Stimulated activated CD8-positive, alpha-beta memory T cell treated with anti-CD3 and anti-CD28 coated beads, Interleukin-7, amount 100 ng/mL, for 24 hours (primary cell): ENCODE results near the gene FUNDC2.

Experiments used
- DNase-seq: peaks from one replicate; pipeline ENCODE4 v3.0.0-alpha.2; 2020; ENCODE audit warnings: low read depth

Gene FUNDC2

DNA sequence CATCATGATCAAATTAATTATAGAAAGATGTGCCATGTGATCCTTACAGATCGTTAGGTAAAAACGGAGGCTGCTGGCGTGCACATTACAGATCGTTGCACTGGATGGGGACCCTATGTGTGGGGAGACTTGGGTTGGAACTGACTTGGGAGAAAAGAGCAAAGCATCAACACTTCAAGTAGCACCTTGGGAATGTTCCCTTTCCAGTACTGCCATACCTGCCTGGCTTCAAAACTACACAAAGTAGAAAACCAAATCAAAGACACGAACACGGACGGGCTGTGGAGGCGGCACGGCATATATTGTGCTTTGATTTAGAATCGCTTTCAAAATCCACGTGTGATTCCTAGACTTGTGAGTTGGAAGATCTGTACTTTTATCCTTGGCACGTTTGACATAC, 43.4 kb downstream of the FUNDC2 start:
- DNase-seq = no peak

DNA sequence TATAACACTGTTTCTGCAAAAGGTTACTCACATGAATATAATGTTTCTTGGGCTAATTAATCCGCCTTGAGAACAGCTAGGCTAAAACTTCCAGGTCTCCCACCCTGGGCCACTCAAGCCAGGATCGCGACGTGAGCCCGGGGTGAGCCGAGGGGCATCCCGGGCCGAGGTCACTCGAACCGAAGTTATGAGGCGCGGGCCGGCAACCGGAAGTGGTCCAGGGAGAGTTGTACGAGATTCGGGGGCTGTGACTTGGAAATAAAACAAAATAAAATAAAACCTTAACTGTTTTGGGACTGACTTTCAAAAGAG, 44.0 kb downstream of the FUNDC2 start:
- no peak for DNase-seq

DNA sequence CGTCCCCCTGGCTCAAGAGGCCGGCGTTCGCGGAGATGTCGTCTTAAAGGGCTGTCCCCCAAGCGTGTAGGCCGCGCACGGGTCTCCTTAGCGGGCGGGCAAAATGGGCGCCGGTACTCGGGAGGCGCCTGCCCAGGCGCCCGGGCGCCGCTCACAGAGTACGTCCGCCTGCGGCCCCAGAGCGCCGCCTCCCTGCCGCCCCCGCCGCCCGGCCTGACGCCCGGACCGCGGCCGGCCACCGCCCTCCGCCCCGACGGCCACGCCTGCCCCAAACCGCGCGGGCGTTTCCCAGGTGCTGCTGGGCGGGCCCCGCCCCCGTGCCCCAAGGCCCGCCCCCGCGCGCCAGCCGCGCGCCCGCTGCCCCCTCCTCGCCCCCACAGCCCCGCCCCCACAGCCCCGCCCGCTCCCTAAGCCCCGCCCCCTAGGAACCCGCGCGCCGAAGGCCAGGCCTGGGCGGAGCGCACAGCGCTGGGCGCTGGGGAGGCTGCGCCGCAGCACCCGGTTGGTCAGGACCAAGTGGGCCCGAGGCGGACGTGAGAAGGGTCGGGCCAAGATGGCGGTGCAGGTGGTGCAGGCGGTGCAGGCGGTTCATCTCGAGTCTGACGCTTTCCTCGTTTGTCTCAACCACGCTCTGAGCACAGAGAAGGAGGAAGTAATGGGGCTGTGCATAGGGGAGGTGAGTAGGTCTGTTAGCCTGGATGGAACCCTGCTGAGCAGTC, 44.5 kb downstream of the FUNDC2 start, which contains the start of the genes BRCC3, CMC4 and MTCP1:
BRCC3 (plus strand) TSS at position 534 of the 719 bp plus-strand sequence; CDS start at position 554, 20 bp downstream.
CMC4 (minus strand) TSS at position 162 of the 719 bp plus-strand sequence. CDS start 7,113 bp downstream, outside the sequence.
MTCP1 (minus strand) TSS at position 162 of the 719 bp plus-strand sequence. CDS start 5,126 bp downstream, outside the sequence.
- no peak for DNase-seq

DNA sequence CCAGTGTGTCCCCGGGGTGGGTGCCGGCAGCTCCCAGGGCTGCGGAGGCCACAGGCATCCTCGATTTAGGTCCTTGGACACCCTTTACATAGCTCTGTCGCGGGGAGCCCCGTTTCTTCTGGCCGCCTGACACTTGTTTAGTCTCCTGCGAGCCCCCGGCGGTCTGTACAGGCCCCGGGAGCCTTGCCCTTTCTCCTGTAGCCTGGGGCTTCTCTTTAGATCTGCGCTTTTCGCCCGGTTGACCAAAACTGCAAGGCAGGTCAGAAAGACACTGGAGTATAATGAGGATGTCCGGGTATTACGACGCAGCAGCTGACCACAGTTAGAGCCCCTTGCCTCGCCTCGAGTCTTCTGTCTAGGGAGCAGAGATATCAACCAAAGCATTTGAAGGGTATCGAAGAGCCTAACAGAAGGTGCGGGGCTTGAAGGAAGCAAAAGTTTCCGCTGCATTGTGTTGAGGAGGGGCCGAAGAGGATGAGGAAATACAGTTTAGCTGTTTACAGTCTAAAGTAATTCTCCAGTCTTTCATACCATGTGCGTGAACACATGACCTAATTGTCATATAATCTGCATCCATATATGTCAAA, 45.1 kb downstream of the FUNDC2 start:
- no peak for DNase-seq

DNA sequence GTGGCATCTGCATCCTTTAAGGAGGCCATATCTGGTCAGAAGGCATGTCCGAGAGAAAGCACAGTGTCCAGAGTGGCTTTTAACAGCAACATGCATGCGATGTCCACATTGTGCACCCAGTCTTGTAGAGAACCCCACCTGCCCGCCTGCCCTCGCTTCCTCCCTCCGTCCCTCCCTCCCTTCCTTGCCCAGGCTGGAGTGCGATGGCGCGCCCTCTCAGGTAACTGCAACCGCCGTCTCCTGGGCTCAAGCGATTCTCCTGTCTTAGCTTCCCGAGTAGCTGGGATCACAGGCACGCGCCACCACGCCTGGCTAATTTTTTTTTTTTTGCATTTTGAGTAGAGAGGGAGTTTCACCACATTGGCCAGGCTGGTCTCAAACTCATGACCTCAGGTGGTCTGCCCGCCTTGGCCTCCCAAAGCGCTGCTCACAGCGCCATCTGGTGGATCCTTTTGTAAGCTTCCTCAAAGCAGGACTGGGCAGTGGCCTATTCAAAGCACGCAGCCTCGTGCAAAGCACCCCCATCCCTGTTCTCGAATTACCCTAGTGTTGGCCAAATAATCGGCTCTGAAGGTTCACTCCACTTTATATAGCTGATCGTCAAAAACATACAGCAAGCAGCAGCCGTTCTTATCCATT, 59.7 kb downstream of the FUNDC2 start:
- DNase-seq = no peak

DNA sequence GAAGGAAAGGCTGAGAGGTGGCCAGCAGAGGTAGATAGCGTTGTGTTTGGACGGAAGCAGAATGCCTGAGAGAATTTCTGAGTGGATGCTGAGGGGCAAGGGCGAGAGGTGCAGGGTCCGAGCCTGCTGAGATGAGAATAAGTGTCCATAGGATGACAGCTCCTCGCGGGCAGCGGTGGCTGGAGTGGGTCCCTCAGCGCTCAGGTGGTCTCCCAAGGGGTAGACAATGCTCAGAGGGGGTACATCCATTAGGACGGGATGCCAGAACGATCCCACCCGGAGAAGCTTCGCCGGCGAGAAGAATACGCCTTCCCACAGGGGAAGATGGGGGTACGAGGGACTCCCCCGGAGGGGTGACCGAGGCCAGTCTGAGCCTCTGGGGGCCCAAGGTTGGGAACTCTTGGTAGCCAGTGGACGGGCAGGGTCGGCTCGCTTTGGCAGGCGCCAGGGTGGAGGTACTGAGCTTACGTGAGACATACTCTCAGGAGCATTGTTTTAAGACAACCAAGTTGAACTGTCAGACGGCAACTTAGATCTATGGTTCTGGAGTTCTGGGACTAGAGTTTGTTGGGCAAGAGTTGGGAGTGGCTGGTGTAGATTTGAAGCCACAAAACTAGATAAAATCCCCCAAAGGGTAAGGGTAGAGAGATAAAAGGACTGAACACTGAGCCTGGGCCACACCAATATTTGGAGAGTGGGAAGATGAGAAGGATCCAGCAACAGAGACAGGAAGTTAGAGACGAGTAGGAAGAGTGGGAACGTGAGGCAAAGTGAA, 60.5 kb downstream of the FUNDC2 start:
- DNase-seq = no peak

DNA sequence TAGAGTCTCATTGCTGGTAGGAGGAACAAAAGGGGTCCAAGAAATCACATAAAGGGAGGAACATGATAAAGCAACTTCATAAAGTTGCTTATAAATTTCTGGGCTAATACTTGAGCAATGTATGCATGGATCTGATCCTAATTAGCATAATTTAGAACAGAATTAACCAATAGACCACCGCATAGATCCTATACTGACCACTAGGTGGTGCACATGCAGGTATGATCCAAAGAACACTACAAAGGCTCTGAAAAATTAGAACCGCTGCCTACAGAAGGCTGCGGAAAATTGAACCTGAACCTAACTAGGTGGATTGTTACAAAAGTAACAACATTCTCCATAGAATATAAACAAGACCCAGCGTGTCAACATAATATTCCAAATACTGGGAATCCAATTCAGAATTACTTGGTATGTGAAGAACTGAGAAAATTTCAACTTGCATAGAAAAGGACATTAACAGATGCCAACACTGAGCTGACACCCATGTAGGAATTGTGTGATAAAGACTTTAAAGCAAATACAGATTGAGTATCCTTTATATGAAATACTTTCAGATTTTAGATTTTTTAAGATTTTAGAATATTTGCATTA, 67.9 kb downstream of the FUNDC2 start:
- DNase-seq = no peak

DNA sequence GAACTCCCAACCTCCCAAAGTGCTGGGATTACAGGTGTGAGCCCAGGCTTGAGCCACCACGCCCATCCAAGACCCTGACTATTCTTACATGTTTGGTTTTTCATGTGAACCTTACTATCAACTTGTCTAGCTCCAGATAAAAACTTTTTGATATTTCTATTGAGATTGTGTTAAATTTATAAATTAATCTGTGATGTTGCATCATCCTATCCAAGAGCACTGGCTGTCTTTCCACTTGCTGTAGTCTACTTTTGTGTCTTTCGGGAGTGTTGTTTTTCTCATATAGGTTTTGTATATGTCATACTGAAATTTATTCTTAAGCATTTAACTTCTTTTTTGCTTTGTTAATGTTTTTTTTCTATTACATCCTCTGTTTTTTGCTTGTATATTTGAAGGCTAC, 79.3 kb downstream of the FUNDC2 start:
- no peak for DNase-seq

DNA sequence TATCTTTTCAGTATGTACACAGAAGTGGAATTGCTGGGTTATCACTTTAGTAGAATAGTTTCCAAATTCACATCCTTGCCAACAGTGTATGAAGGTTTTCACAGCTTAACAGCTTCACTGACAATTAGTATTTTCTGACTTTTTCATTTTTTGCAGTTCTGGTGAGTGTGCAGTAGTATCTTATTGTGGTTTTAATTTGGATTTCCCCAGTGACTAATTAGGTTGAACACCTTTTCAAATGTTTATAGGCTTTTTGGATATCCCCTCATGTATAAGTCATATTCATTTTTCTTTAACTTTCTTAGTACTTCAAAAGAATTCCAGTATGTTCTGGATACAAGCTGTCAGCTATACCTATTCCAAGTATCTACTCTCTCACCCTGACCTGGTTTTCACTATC, 81.8 kb downstream of the FUNDC2 start:
- DNase-seq = no peak
